Erythroblast (primary cell): Measurements from ENCODE around the gene WFDC1.

Source experiments
- GATA1 ChIP-seq: IDR thresholded peaks from 2 replicates; pipeline ENCODE4 v1.6.1; 2011; ENCODE audit warnings: low read depth, mild to moderate bottlenecking, control low read depth, low read length, moderate library complexity
- POLR2A ChIP-seq: IDR thresholded peaks from 2 replicates; pipeline ENCODE4 v1.6.1; 2011; ENCODE audit warnings: mild to moderate bottlenecking, low read length

- TF ChIP-seq POLR2A = no peak
- no peak for TF ChIP-seq GATA1
Observed at GRCh38 chr16:84361546-84361945, 66.9 kb downstream of the WFDC1 start.
